ENCODE measurements around the gene TPD52L1.
"Not testable (repeated sequence)": the region's sequence is repeated elsewhere in the genome, so short reads cannot be mapped to it uniquely, and the experiment has no call there.

TPD52L1 gene

GRCh38 chr6:125154118-125154760 is 666 bp downstream of the TPD52L1 start:
- no peak for DNase-seq (ENCODE audit: low read depth)
- H3K4me3 ChIP-seq (ENCODE audit: low read depth, low read length) = peak overlapping the region; percentile 68

GRCh38 chr6:125154761-125155135 is 1.2 kb downstream of the TPD52L1 start:
- peak overlapping the region; percentile 68 for H3K4me3 ChIP-seq (ENCODE audit: low read depth, low read length)
- peak; percentile 69 for TF ChIP-seq CTCF (IDR thresholded peaks at IDR 0.05; ENCODE audit: control insufficient read depth, extremely low read depth, insufficient read depth)
- peak; percentile 87 for DNase-seq (ENCODE audit: low read depth)

More at GRCh38 chr6:125154118-125154760, 666 bp downstream of the TPD52L1 start:
- no peak for TF ChIP-seq CTCF (IDR thresholded peaks at IDR 0.05; ENCODE audit: control insufficient read depth, extremely low read depth, insufficient read depth)

GRCh38 chr6:125155344-125155743 is 1.8 kb downstream of the TPD52L1 start:
- DNase-seq (ENCODE audit: low read depth) = peak; percentile 63
- peak overlapping the region; percentile 68 for H3K4me3 ChIP-seq (ENCODE audit: low read depth, low read length)

GRCh38 chr6:125156496-125156895 is 2.9 kb downstream of the TPD52L1 start:
- DNase-seq (ENCODE audit: low read depth) = no peak
- TF ChIP-seq CTCF (IDR thresholded peaks at IDR 0.05; ENCODE audit: control insufficient read depth, extremely low read depth, insufficient read depth) = no peak
- no peak overlapping the region for H3K4me3 ChIP-seq (ENCODE audit: low read depth, low read length)

More at GRCh38 chr6:125155344-125155743, 1.8 kb downstream of the TPD52L1 start:
- no peak for TF ChIP-seq CTCF (IDR thresholded peaks at IDR 0.05; ENCODE audit: control insufficient read depth, extremely low read depth, insufficient read depth)

GRCh38 chr6:125157280-125157679 is 3.7 kb downstream of the TPD52L1 start:
- no peak for TF ChIP-seq CTCF (IDR thresholded peaks at IDR 0.05; ENCODE audit: control insufficient read depth, extremely low read depth, insufficient read depth)
- no peak overlapping the region for H3K4me3 ChIP-seq (ENCODE audit: low read depth, low read length)
- no peak for DNase-seq (ENCODE audit: low read depth)

- no peak overlapping the region for H3K4me3 ChIP-seq (ENCODE audit: low read depth, low read length)
- TF ChIP-seq CTCF (IDR thresholded peaks at IDR 0.05; ENCODE audit: control insufficient read depth, extremely low read depth, insufficient read depth) = no peak
- DNase-seq (ENCODE audit: low read depth) = no peak
Observed at GRCh38 chr6:125157725-125158124, 4.2 kb downstream of the TPD52L1 start.

- H3K4me3 ChIP-seq (ENCODE audit: low read depth, low read length); DNase-seq (ENCODE audit: low read depth): not testable (repeated sequence)
Observed at GRCh38 chr6:125163339-125163738, 9.8 kb downstream of the TPD52L1 start.
